ENCODE results near the gene F2RL2.
A peak's percentile ranks its signal among the peaks of the same experiment; 100 is the strongest.

The F2RL2 gene

DNA sequence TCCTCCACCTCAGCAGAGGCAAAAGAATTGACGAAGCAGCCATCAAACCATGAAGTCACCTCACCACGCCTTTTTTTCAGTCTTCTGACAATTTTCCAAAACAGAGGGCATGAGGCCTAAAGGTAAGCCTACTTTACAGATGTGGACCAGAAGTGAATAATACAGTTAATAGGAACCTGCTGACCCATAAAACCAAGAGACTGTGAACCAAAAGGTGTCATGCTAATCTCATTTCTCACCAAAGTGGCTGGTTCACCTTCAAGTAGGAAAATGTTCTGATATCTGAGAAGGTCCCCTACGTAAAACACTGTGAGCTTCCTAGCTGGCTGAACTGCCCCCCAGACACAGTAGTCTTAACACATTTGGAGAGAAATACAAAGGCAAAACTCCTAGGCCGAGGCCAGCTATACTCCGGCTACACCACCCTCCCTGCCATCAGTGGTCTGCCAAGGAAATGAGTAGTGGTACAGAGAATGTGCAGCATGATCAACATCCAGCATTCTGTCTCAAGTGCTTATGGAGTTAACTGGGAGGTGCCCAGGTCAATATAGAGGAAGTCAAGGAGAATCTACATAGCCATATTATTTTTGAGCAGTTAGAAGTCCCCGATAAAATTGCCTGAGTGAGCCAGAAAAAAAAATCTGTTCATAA, 19.3 kb upstream of the F2RL2 start:
- H3K4me3 ChIP-seq (ENCODE audit: low read depth, low read length): no peak overlapping the region
- TF ChIP-seq, protein P1, sequence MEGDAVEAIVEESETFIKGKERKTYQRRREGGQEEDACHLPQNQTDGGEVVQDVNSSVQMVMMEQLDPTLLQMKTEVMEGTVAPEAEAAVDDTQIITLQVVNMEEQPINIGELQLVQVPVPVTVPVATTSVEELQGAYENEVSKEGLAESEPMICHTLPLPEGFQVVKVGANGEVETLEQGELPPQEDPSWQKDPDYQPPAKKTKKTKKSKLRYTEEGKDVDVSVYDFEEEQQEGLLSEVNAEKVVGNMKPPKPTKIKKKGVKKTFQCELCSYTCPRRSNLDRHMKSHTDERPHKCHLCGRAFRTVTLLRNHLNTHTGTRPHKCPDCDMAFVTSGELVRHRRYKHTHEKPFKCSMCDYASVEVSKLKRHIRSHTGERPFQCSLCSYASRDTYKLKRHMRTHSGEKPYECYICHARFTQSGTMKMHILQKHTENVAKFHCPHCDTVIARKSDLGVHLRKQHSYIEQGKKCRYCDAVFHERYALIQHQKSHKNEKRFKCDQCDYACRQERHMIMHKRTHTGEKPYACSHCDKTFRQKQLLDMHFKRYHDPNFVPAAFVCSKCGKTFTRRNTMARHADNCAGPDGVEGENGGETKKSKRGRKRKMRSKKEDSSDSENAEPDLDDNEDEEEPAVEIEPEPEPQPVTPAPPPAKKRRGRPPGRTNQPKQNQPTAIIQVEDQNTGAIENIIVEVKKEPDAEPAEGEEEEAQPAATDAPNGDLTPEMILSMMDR (IDR thresholded peaks at IDR 0.05; ENCODE audit: control insufficient read depth, extremely low read depth, insufficient read depth): no peak
- DNase-seq (ENCODE audit: low read depth): no peak

DNA sequence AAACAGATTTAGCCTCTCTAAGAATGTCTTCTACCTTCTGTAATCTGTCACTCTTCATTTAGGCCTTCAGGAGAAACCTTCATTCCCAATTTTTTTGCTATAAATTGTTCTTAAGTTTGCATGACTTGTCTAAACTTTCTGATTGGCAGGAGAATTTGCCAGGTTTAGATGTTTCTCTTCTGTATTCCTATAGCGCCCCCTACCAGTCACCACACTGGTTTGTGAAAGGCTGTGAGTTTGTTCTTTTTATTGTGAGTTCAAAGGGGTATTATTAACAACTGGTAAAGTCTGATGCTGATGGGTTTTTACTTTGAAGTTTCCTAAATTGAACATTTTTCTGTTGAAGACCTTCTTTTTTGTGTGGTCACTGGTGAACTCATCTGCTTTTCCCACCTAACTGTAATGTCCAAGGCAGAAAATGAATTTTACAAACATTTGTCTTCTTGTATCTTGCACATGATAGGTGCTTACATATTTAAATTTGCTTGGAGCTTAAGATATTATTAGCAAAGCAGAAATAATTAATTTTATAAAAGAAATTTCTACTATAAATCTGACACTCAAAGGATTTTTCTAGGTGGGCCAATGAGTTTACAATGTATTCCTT, 18.4 kb upstream of the F2RL2 start:
- TF ChIP-seq, protein P1 (IDR thresholded peaks at IDR 0.05; ENCODE audit: control insufficient read depth, extremely low read depth, insufficient read depth): peak; percentile 84
- no peak overlapping the region for H3K4me3 ChIP-seq (ENCODE audit: low read depth, low read length)
- peak; percentile 33 for DNase-seq (ENCODE audit: low read depth)

DNA sequence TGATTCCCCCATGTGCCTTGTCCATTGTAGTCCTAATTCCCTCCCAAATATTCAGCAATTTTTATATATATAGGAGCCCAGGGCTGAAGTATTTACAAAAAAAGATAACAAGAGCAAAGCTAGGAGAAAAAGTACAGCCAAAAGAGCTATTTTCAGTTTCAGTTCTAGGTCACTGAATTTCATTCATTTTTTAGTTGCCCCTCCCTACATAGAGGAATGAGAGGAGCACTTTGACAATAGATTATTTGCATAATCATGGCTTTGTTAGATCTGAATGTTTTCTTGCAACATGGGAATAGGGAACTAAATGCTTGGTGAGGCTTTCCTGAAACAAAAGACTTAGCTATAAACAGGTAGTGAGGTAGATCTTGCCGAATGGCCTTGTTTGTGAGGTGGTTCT, 15.3 kb upstream of the F2RL2 start:
- H3K4me3 ChIP-seq (ENCODE audit: low read depth, low read length): no peak overlapping the region
- DNase-seq (ENCODE audit: low read depth): no peak
- TF ChIP-seq, protein P1 (IDR thresholded peaks at IDR 0.05; ENCODE audit: control insufficient read depth, extremely low read depth, insufficient read depth): no peak

DNA sequence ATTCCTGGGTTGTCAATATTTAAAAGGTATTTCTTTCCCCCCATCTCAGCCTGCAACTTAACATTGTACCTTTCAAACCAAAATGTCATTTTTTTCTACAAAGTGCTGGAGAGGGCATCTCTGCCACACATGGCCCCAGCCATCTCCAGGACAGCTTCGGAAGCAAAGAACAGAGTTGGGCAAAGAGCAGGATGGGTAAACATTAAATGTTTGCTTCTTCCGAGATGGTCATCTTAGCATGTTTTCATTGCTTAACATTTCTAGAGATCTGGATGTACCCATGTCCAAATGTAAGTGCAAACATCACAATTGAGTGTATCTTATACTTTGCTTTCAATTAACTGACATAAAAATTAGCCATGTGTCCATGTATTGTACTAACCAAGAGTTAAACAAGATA, 14.3 kb upstream of the F2RL2 start:
- DNase-seq (ENCODE audit: low read depth): peak; percentile 30
- TF ChIP-seq, protein P1 (IDR thresholded peaks at IDR 0.05; ENCODE audit: control insufficient read depth, extremely low read depth, insufficient read depth): no peak
- no peak overlapping the region for H3K4me3 ChIP-seq (ENCODE audit: low read depth, low read length)

DNA sequence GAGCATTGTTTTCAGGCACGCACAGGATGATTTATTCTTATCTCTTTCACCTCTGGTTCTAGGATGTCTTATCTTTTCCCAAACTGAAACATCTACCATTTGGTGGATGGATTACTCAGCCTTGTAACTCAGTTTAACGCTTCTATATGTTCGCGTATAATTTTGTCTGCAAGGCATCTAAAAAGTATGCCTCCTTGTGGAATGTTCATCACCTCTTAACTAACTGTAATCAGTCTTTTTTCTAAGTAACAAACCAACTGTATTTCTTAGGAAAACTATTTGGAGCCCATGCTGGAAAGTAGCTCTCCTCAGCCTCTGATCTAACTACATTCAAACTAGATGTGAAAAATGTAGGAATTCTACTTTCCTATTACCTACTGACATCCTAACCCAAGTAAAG, 11.5 kb upstream of the F2RL2 start:
- H3K4me3 ChIP-seq (ENCODE audit: low read depth, low read length): no peak overlapping the region
- no peak for DNase-seq (ENCODE audit: low read depth)
- TF ChIP-seq, protein P1 (IDR thresholded peaks at IDR 0.05; ENCODE audit: control insufficient read depth, extremely low read depth, insufficient read depth): no peak

DNA sequence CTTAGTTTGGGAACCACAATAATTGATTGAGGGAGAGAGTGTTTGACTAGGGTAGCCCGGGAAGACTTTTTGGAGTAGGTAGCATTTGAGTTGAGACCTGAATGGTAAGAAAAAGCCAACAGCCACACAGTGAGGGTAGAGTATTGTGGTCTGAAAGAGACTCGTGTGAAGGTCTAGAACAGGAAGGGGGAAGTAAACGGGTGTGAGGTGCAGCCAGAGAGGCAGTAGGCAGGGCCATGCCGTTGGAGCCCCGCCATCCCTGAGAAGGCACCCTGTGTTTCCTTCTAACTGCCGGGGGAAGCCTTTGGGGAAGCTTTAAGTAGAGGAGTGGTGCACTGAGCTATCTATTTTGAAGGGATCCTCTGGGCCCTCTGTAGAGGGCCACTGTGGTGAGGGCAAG, 3.5 kb upstream of the F2RL2 start:
- H3K4me3 ChIP-seq (ENCODE audit: low read depth, low read length): no peak overlapping the region
- DNase-seq (ENCODE audit: low read depth): no peak
- TF ChIP-seq, protein P1 (IDR thresholded peaks at IDR 0.05; ENCODE audit: control insufficient read depth, extremely low read depth, insufficient read depth): no peak
